Adrenal gland (tissue), 5 donors: Measurements from ENCODE around the gene TMCC1.

ENCODE experiments used
- CTCF ChIP-seq, 6 experiments: fragments of 450-650 bp in 4 of 6; fragments of 200-600 bp in 2 of 6; sonication (generic) in 1 of 6; IDR thresholded peaks; 1 replicate in 5 of 6; 2 replicates in 1 of 6; pipeline versions ENCODE4 v1.5.1 to v1.8.0; 2016 to 2021; ENCODE audit warnings: antibody characterized with exemption in 6 of 6, mild to moderate bottlenecking in 2 of 6, moderate library complexity in 1 of 6
- POLR2A ChIP-seq, 2 donors: fragments of 450-650 bp; IDR thresholded peaks; one replicate each; pipeline ENCODE4 v1.6.1; 2017; ENCODE audit warnings: antibody characterized with exemption in 2 of 2, mild to moderate bottlenecking in 2 of 2, moderate library complexity in 1 of 2
- donor health status: DM: no; HTN: no; CAD: no.

GRCh38 chr3:129618186-129618820 is 275.2 kb downstream of the TMCC1 start:
- no peak for TF ChIP-seq CTCF (IDR thresholded peaks at IDR 0.05)
- TF ChIP-seq POLR2A (IDR thresholded peaks at IDR 0.05), result no peak
